IMR-90 (cell line): ENCODE measurements around the gene TCP1. TPM values are rescaled to one million over a fixed set of nuclear protein-coding genes. Genes with fewer than 3 reads are reported as not detected.

ENCODE experiments used
- ATAC-seq: fragments of 200-7000 bp; cut with Tn5 transposase; 2 replicates; pipeline ENCODE4 v1.9.1; 2020; ENCODE audit warnings: low read depth, mild to moderate bottlenecking, moderate library complexity
- BruUV-seq: library from RNA; stranded (reverse); fragments of 400-500 nt; replicated peaks from 2 replicates; lab custom pipeline; 2021; lab: Mats Ljungman, UMichigan
- CTCF ChIA-PET: fragments of 300-600 bp; formaldehyde crosslinking; extraction: SDS; loops from one replicate; lab custom pipeline; 2021; ENCODE audit warnings: antibody characterized with exemption; lab: Yijun Ruan, JAX
- POLR2A ChIA-PET: fragments of 300-600 bp; sonication (Branson Sonifier 250); formaldehyde crosslinking; loops from one replicate; lab custom pipeline; 2022; ENCODE audit warnings: antibody characterized with exemption; ENCODE audit not compliant: unreplicated experiment; lab: Charles Lee
- DNase-seq: peaks from one replicate; pipeline ENCODE4 v3.0.0; 2013
- H2AFZ ChIP-seq: replicated peaks from 2 replicates; pipeline ENCODE3; 2013; ENCODE audit warnings: low read length, mild to moderate bottlenecking; ENCODE audit not compliant: poor library complexity
- H2AK5ac ChIP-seq: 2 replicates; pipeline ENCODE4 v1.6.1; 2013; ENCODE audit warnings: low read depth, low read length, inconsistent platforms
- H2AK9ac ChIP-seq: replicated peaks from 2 replicates; pipeline ENCODE3; 2013; ENCODE audit warnings: mild to moderate bottlenecking, low read depth, low read length, moderate library complexity; ENCODE audit not compliant: poor library complexity
- H2BK120ac ChIP-seq: 2 replicates; pipeline ENCODE4 v1.6.1; 2013; ENCODE audit warnings: low read depth, low read length, inconsistent platforms
- H2BK15ac ChIP-seq: 3 replicates; pipeline ENCODE4 v1.6.1; 2013; ENCODE audit warnings: low read depth, low read length, inconsistent platforms
- H2BK20ac ChIP-seq: 2 replicates; pipeline ENCODE4 v1.6.1; 2013; ENCODE audit warnings: low read depth, mild to moderate bottlenecking, inconsistent platforms, low read length, moderate library complexity
- H2BK5ac ChIP-seq: 2 replicates; pipeline ENCODE4 v1.6.1; 2013; ENCODE audit warnings: mild to moderate bottlenecking, low read depth, low read length, inconsistent platforms; ENCODE audit not compliant: poor library complexity, severe bottlenecking
- H3K14ac ChIP-seq: replicated peaks from 2 replicates; pipeline ENCODE4 v1.6.1; 2013; ENCODE audit warnings: low read depth, low read length, inconsistent platforms
- H3K18ac ChIP-seq: 2 replicates; pipeline ENCODE4 v1.6.1; 2013; ENCODE audit warnings: low read depth, low read length, control low read depth
- H3K23ac ChIP-seq: 2 replicates; pipeline ENCODE4 v1.6.1; 2013; ENCODE audit warnings: low read depth, low read length, inconsistent platforms
- H3K27ac ChIP-seq: 2 replicates; pipeline ENCODE4 v1.5.1; 2013; ENCODE audit warnings: mild to moderate bottlenecking, control low read depth, low read length; ENCODE audit not compliant: insufficient read depth
- H3K27me3 ChIP-seq: 2 replicates; pipeline ENCODE4 v1.6.1; 2013; ENCODE audit warnings: low read length; ENCODE audit not compliant: control insufficient read depth, insufficient read depth
- H3K36me3 ChIP-seq: 2 replicates; pipeline ENCODE4 v1.6.1; 2013; ENCODE audit warnings: low read length, mixed read lengths; ENCODE audit not compliant: control insufficient read depth, insufficient read depth
- H3K4ac ChIP-seq: 2 replicates; pipeline ENCODE4 v1.6.1; 2013; ENCODE audit warnings: low read depth, low read length, inconsistent platforms
- H3K4me1 ChIP-seq: 2 replicates; pipeline ENCODE4 v1.6.1; 2013; ENCODE audit warnings: low read length, mixed read lengths; ENCODE audit not compliant: control insufficient read depth, insufficient read depth
- H3K4me2 ChIP-seq: 2 replicates; pipeline ENCODE4 v1.6.1; 2013; ENCODE audit warnings: low read depth, mild to moderate bottlenecking, control low read depth, low read length, moderate library complexity
- H3K4me3 ChIP-seq: 2 replicates; pipeline ENCODE4 v1.5.1; 2013; ENCODE audit warnings: low read depth, mild to moderate bottlenecking, control low read depth, low read length, moderate library complexity; ENCODE audit not compliant: insufficient read depth
- H3K56ac ChIP-seq: 2 replicates; pipeline ENCODE4 v1.6.1; 2013; ENCODE audit warnings: low read length, inconsistent platforms; ENCODE audit not compliant: insufficient read depth; ENCODE audit errors: extremely low read depth
- H3K79me1 ChIP-seq, 2 experiments: 2 replicates each; pipeline ENCODE4 v1.6.1; 2013; ENCODE audit warnings: low read length in 2 of 2, inconsistent platforms in 1 of 2, low read depth in 1 of 2
- H3K9ac ChIP-seq: 2 replicates; pipeline ENCODE4 v1.6.1; 2013; ENCODE audit warnings: low read depth, low read length, control low read depth
- H3K9me1 ChIP-seq: 2 replicates; pipeline ENCODE4 v1.6.1; 2013; ENCODE audit warnings: low read length, inconsistent platforms; ENCODE audit not compliant: insufficient read depth
- H3K9me3 ChIP-seq: 2 replicates; pipeline ENCODE4 v1.6.1; 2013; ENCODE audit warnings: low read length; ENCODE audit not compliant: control insufficient read depth, insufficient read depth
- H4K20me1 ChIP-seq: 2 replicates; pipeline ENCODE4 v1.6.1; 2013; ENCODE audit warnings: low read length, inconsistent platforms; ENCODE audit not compliant: insufficient read depth
- H4K5ac ChIP-seq: 2 replicates; pipeline ENCODE4 v1.6.1; 2013; ENCODE audit warnings: mild to moderate bottlenecking, low read depth, low read length, control low read depth
- H4K8ac ChIP-seq, 2 experiments: 2 replicates each; pipeline ENCODE4 v1.6.1; 2013; ENCODE audit warnings: low read depth in 2 of 2, low read length in 2 of 2, control low read depth in 1 of 2, inconsistent platforms in 1 of 2
- H4K91ac ChIP-seq: 2 replicates; pipeline ENCODE4 v1.6.1; 2013; ENCODE audit warnings: low read depth, low read length, inconsistent platforms; ENCODE audit not compliant: insufficient read depth
- CEBPB ChIP-seq: IDR thresholded peaks from 2 replicates; pipeline ENCODE4 v1.6.1; 2012; ENCODE audit warnings: low read depth, low read length, improper control_type of control experiment
- MAFK ChIP-seq: IDR thresholded peaks from 2 replicates; pipeline ENCODE4 v1.6.1; 2012; ENCODE audit warnings: low read depth, low read length, improper control_type of control experiment
- MAZ ChIP-seq: IDR thresholded peaks from 2 replicates; pipeline ENCODE4 v1.6.1; 2012; ENCODE audit warnings: low read depth, mild to moderate bottlenecking, low read length, improper control_type of control experiment, moderate library complexity, borderline replicate concordance
- WGBS, 2 experiments: methylation state at CpG; one replicate each; pipeline versions ENCODE4 v1.1.5 to v1.1.7; 2013; ENCODE audit warnings: missing lambda C conversion rate in 2 of 2; ENCODE audit not compliant: insufficient read length in 1 of 2; ENCODE audit errors: extremely low coverage in 2 of 2; 5-methylcytosine and 5-hydroxymethylcytosine counted together
- dilution Hi-C: fragments of 300-500 bp; cut with HindIII; formaldehyde crosslinking; loops from one replicate; pipeline ENCODE4 v1.14.3; 2018; ENCODE audit warnings: low sequenced_read_pairs; ENCODE audit not compliant: unreplicated experiment
- in situ Hi-C: fragments of 300-500 bp; cut with MboI; formaldehyde crosslinking; loops from 3 replicates; pipeline ENCODE4 v1.14.3; 2019; ENCODE audit warnings: low sequenced_read_pairs, inconsistent platforms, mixed read lengths
- intact Hi-C: fragments of 100-400 bp; cut with micrococcal nuclease; formaldehyde crosslinking; loops from 2 replicates; pipeline ENCODE4 v1.10.0; 2022
- polyA plus RNA-seq, 3 experiments: library from polyadenylated mRNA; depleted of rRNA; stranded (reverse); fragments of >200 nt; gene quantifications; 2 replicates each; pipeline ENCODE4 v1.2.3, GENCODE V29; 2012; ENCODE audit warnings: low replicate concordance in 1 of 3
- total RNA-seq: library from RNA; depleted of rRNA; stranded (reverse); fragments of >200 nt; gene quantifications from 2 replicates; pipeline ENCODE4 v1.2.3, GENCODE V29; 2012

The TCP1 gene
- total and polyA plus RNA-seq, 2 of the 4 experiments (the other 2 are of a cell fraction) = 119 to 576 TPM

DNA sequence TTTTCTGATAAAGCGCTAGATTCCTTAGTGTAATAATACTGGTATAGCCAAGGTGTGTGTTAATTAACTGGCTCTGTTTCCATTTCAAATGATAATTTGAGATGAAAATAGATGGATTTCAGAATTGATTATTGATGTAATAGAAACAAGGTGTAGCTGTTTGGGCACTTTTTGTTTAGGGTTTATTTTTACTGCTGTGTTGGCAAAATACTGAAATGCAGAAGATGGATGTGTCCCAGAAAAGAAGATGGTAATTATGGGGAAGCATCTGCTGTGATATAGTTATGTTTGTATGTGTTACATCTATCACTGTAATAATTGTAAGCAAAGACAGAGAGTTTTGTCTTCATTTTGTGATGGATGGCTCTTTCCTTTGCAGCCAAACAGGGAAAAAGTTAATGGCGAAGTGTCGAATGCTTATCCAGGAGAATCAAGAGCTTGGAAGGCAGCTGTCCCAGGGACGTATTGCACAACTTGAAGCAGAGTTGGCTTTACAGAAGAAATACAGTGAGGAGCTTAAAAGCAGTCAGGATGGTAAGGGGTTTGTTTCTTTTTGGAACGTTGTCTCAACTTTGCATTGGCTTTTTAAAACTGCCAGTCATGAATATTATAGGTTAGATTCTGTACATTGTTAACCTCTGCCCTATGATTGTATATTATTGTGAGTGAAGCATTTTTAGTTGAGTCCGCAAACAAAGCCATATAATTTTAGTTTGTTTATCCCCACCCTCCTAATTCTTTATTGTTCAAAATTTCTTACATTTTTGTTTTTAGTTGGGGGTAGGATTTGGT, 36.1 kb downstream of the TCP1 start:
- no peak overlapping the region for H3K4me3 ChIP-seq
- peaks cover 40% of the 10 kb centered on the region for H3K36me3 ChIP-seq
- H3K27ac ChIP-seq = no peak overlapping the region
- intact Hi-C loops = no loop called here
- BruUV-seq = no TSS peak
- no peak overlapping the region for H3K56ac ChIP-seq
- no peak overlapping the region for H2BK120ac ChIP-seq
- no peak overlapping the region for H2BK15ac ChIP-seq
- H3K4ac ChIP-seq = no peak overlapping the region
- H3K18ac ChIP-seq = no peak overlapping the region
- peaks cover 6% of the 10 kb centered on the region for H3K9me1 ChIP-seq
- H2AK9ac ChIP-seq = no peak overlapping the region
- ChIA-PET CTCF (no interaction called here), POLR2A (no interaction called here)
- no peaks in the 10 kb centered on the region for H3K9me3 ChIP-seq
- no peak overlapping the region for H4K91ac ChIP-seq
- no peak overlapping the region for H4K5ac ChIP-seq
- ATAC-seq (no peak), DNase-seq (no peak)
- no peaks in the 10 kb centered on the region; the same call in 1 of the 2 replicates for H3K4me1 ChIP-seq
- H2BK5ac ChIP-seq = no peak overlapping the region
- no peak overlapping the region for H3K9ac ChIP-seq
- H3K23ac ChIP-seq = no peak overlapping the region
- in situ Hi-C loops = no loop called here
- peak; percentile 63 for TF ChIP-seq MAFK
- TF ChIP-seq CEBPB = peak; percentile 72
- no peak for TF ChIP-seq MAZ
- H3K14ac ChIP-seq = no peak overlapping the region
- H3K4me2 ChIP-seq = no peak overlapping the region
- peaks cover 10% of the 10 kb centered on the region for H4K20me1 ChIP-seq
- H2BK20ac ChIP-seq = no peak overlapping the region
- H3K27me3 ChIP-seq = no peaks in the 10 kb centered on the region
- H4K8ac ChIP-seq = no peak overlapping the region
- peaks cover 24 to 29% of the 10 kb centered on the region in 2 experiments for H3K79me1 ChIP-seq
- H2AK5ac ChIP-seq = no peak overlapping the region
- WGBS, 2 experiments = 82% methylated on average over 3 of the region's 6 CpGs; no CpG with 5 or more reads in 1 of the 2 experiments
- no peak overlapping the region for H2AFZ ChIP-seq
- dilution Hi-C loops = no loop called here
